SU-DHL-6 (cell line): ENCODE measurements around the gene KLHL29.

ENCODE experiments used
- H2AFZ ChIP-seq: fragments of 200-600 bp; sonication (generic); 2 replicates; pipeline ENCODE4 v1.6.1; 2014; ENCODE audit warnings: low read depth, mild to moderate bottlenecking, moderate library complexity, mixed read lengths, antibody characterized with exemption, low read length; ENCODE audit not compliant: severe bottlenecking
- H3F3A ChIP-seq: fragments of 200-600 bp; shearing (Covaris generic); 2 replicates; pipeline ENCODE4 v1.6.0; 2016; ENCODE audit warnings: antibody characterized with exemption, mild to moderate bottlenecking; ENCODE audit not compliant: insufficient read depth
- H3K27ac ChIP-seq: fragments of 200-600 bp; sonication (generic); 2 replicates; pipeline ENCODE4 v1.5.1; 2016; ENCODE audit warnings: low read depth, mild to moderate bottlenecking, low read length, moderate library complexity, mixed read lengths
- H3K27me3 ChIP-seq: fragments of 200-600 bp; sonication (generic), shearing (Covaris generic); 2 replicates; pipeline ENCODE4 v1.6.0; 2014; ENCODE audit warnings: mild to moderate bottlenecking, low read length
- H3K36me3 ChIP-seq: fragments of 200-600 bp; sonication (generic); 2 replicates; pipeline ENCODE4 v1.6.1; 2014; ENCODE audit warnings: mild to moderate bottlenecking, low read length, mixed read lengths
- H3K4me2 ChIP-seq: fragments of 300-600, 200-600 bp; shearing (Covaris generic), sonication (generic); 2 replicates; pipeline ENCODE4 v1.6.0; 2014; ENCODE audit warnings: low read length, low read depth, mild to moderate bottlenecking; ENCODE audit not compliant: poor library complexity, severe bottlenecking
- H3K4me3 ChIP-seq: fragments of 200-600 bp; sonication (generic); 2 replicates; pipeline ENCODE4 v1.5.1; 2014; ENCODE audit warnings: antibody characterized with exemption, low read length, mild to moderate bottlenecking, mixed read lengths; ENCODE audit not compliant: insufficient read depth, poor library complexity, severe bottlenecking
- H3K79me2 ChIP-seq: fragments of 200-600 bp; sonication (generic); 2 replicates; pipeline ENCODE4 v1.6.1; 2014; ENCODE audit warnings: mild to moderate bottlenecking, low read length, moderate library complexity; ENCODE audit not compliant: insufficient read depth
- H3K9ac ChIP-seq: fragments of 200-600 bp; sonication (generic); 2 replicates; pipeline ENCODE4 v1.7.0; 2014; ENCODE audit warnings: mild to moderate bottlenecking, low read length
- H3K9me2 ChIP-seq: fragments of 200-600 bp; sonication (generic); replicated peaks from 2 replicates; pipeline ENCODE4 v1.6.1; 2014; ENCODE audit warnings: low read length; ENCODE audit not compliant: insufficient read depth
- H3K9me3 ChIP-seq: fragments of 200-600 bp; sonication (generic); 2 replicates; pipeline ENCODE4 v1.6.1; 2014; ENCODE audit warnings: low read length, mixed read lengths; ENCODE audit not compliant: insufficient read depth
- H4K20me1 ChIP-seq: fragments of 200-600 bp; sonication (generic); 2 replicates; pipeline ENCODE4 v1.6.1; 2014; ENCODE audit warnings: low read depth, mild to moderate bottlenecking, antibody characterized with exemption, low read length, moderate library complexity, mixed read lengths
- CTCF ChIP-seq: fragments of 200-600 bp; sonication (generic); IDR thresholded peaks from one replicate; pipeline ENCODE4 v1.5.1; 2017; ENCODE audit warnings: antibody characterized with exemption, mild to moderate bottlenecking, low read length, moderate library complexity; ENCODE audit not compliant: insufficient read depth, poor library complexity, severe bottlenecking
- EZH2phosphoT487 ChIP-seq: fragments of 200-600 bp; sonication (generic), shearing (Covaris generic); conservative IDR thresholded peaks from 2 replicates; pipeline ENCODE4 v1.6.1; 2018; ENCODE audit warnings: mild to moderate bottlenecking, antibody characterized with exemption, low read length, moderate library complexity, mixed read lengths

KLHL29 gene

GRCh38 chr2:23418461-23418911 is 33.5 kb downstream of the KLHL29 start:
- Histone ChIP-seq H3F3A (no peaks in the 10 kb centered on the region), H4K20me1 (no peaks in the 10 kb centered on the region), H3K36me3 (no peaks in the 10 kb centered on the region), H3K4me2 (no peak overlapping the region), H3K4me3 (no peak overlapping the region), H3K9me3 (no peaks in the 10 kb centered on the region), H3K27ac (no peak overlapping the region), H3K79me2 (no peaks in the 10 kb centered on the region), H2AFZ (no peak overlapping the region), H3K9me2 (no peaks in the 10 kb centered on the region), H3K27me3 (no peaks in the 10 kb centered on the region), H3K9ac (no peak overlapping the region)
- TF ChIP-seq EZH2phosphoT487 (no peak), CTCF (no peak)

GRCh38 chr2:23419171-23420090 is 34.5 kb downstream of the KLHL29 start:
- H3K9me3 ChIP-seq = no peaks in the 10 kb centered on the region
- H2AFZ ChIP-seq = no peak overlapping the region
- H3K4me2 ChIP-seq = no peak overlapping the region
- H3K27ac ChIP-seq = no peak overlapping the region
- no peaks in the 10 kb centered on the region for H3F3A ChIP-seq
- no peaks in the 10 kb centered on the region for H3K79me2 ChIP-seq
- H3K4me3 ChIP-seq = no peak overlapping the region
- no peaks in the 10 kb centered on the region for H4K20me1 ChIP-seq
- H3K9ac ChIP-seq = no peak overlapping the region
- no peaks in the 10 kb centered on the region for H3K36me3 ChIP-seq
- no peaks in the 10 kb centered on the region for H3K27me3 ChIP-seq
- TF ChIP-seq CTCF (no peak), EZH2phosphoT487 (no peak)
- H3K9me2 ChIP-seq = no peaks in the 10 kb centered on the region

GRCh38 chr2:23420091-23420839 is 35.3 kb downstream of the KLHL29 start:
- H3K9ac ChIP-seq = no peak overlapping the region
- no peaks in the 10 kb centered on the region for H3F3A ChIP-seq
- no peak overlapping the region for H3K4me2 ChIP-seq
- H3K9me3 ChIP-seq = no peaks in the 10 kb centered on the region
- H3K4me3 ChIP-seq = no peak overlapping the region
- no peaks in the 10 kb centered on the region for H3K27me3 ChIP-seq
- H4K20me1 ChIP-seq = no peaks in the 10 kb centered on the region
- H3K9me2 ChIP-seq = no peaks in the 10 kb centered on the region
- no peak for TF ChIP-seq CTCF
- TF ChIP-seq EZH2phosphoT487 = no peak
- H3K36me3 ChIP-seq = no peaks in the 10 kb centered on the region
- H3K79me2 ChIP-seq = no peaks in the 10 kb centered on the region
- no peak overlapping the region for H2AFZ ChIP-seq
- H3K27ac ChIP-seq = no peak overlapping the region
